Panc1 (cell line): Measurements from ENCODE around the gene WIPF2. TPM values are rescaled to one million over a fixed set of nuclear protein-coding genes. Genes with fewer than 3 reads are reported as not detected.

Experiments used
- ATAC-seq: fragments of 200-7000 bp; cut with Tn5 transposase; 2 replicates; pipeline ENCODE4 v1.9.1; 2020; ENCODE audit warnings: mild to moderate bottlenecking, moderate library complexity
- Bru-seq: library from RNA; stranded (reverse); fragments of 400-500 nt; gene quantifications from one replicate; lab custom pipeline; 2021; lab: Mats Ljungman, UMichigan
- BruChase-seq, 2 experiments: library from RNA; stranded (reverse); fragments of 400-500 nt; gene quantifications; one replicate each; lab custom pipeline; 2021; lab: Mats Ljungman, UMichigan
- BruUV-seq: library from RNA; stranded (reverse); fragments of 400-500 nt; replicated peaks from 2 replicates; lab custom pipeline; 2021; lab: Mats Ljungman, UMichigan
- CTCF ChIA-PET: fragments of 300-600 bp; sonication (Branson Sonifier 250); formaldehyde crosslinking; loops from one replicate; lab custom pipeline; 2022; ENCODE audit warnings: antibody characterized with exemption; lab: Charles Lee
- POLR2A ChIA-PET: fragments of 300-600 bp; sonication (Branson Sonifier 250); formaldehyde crosslinking; loops from one replicate; lab custom pipeline; 2022; ENCODE audit warnings: antibody characterized with exemption; lab: Charles Lee
- DNase-seq: peaks from one replicate; pipeline ENCODE4 v3.0.0-alpha.2; 2010; ENCODE audit warnings: low read depth, low spot score
- H3K27ac ChIP-seq: 2 replicates; pipeline ENCODE4 v1.5.1; 2011; ENCODE audit warnings: mild to moderate bottlenecking, low read length, inconsistent platforms
- H3K27me3 ChIP-seq: fragments of 200-500 bp; sonication (Bioruptor generic); 2 replicates; pipeline ENCODE4 v1.6.0; 2014; ENCODE audit warnings: low read length, inconsistent platforms; ENCODE audit not compliant: control insufficient read depth, insufficient read depth
- H3K36me3 ChIP-seq: fragments of 200-500 bp; sonication (Bioruptor generic); 2 replicates; pipeline ENCODE4 v1.5.1; 2014; ENCODE audit warnings: inconsistent platforms, mild to moderate bottlenecking, low read length, moderate library complexity; ENCODE audit not compliant: control insufficient read depth, insufficient read depth
- H3K4me1 ChIP-seq: 2 replicates; pipeline ENCODE4 v1.5.1; 2011; ENCODE audit warnings: inconsistent platforms, mild to moderate bottlenecking, low read length, moderate library complexity; ENCODE audit not compliant: control insufficient read depth, insufficient read depth
- H3K4me3 ChIP-seq, 2 experiments: 2 replicates each; pipeline ENCODE4 v1.5.1; 2011 to 2012; ENCODE audit warnings: low read depth in 2 of 2, low read length in 2 of 2, mild to moderate bottlenecking in 2 of 2, inconsistent platforms in 1 of 2, moderate library complexity in 1 of 2
- H3K9me3 ChIP-seq: fragments of 200-500 bp; sonication (Bioruptor generic); 2 replicates; pipeline ENCODE4 v1.5.1; 2014; ENCODE audit warnings: low read depth, mild to moderate bottlenecking, inconsistent platforms, low read length, moderate library complexity; ENCODE audit not compliant: control insufficient read depth, insufficient read depth
- CTCF ChIP-seq: fragments of 450-650 bp; IDR thresholded peaks from 2 replicates; pipeline ENCODE4 v1.5.1; 2017; ENCODE audit warnings: mild to moderate bottlenecking
- POLR2AphosphoS5 ChIP-seq: IDR thresholded peaks from 2 replicates; pipeline ENCODE4 v1.6.1; 2012; ENCODE audit warnings: mild to moderate bottlenecking, low read depth, low read length, moderate library complexity
- SIN3A ChIP-seq: IDR thresholded peaks from 2 replicates; pipeline ENCODE4 v1.6.1; 2012; ENCODE audit warnings: low read depth, mild to moderate bottlenecking, low read length, moderate library complexity, borderline replicate concordance; ENCODE audit not compliant: insufficient read depth
- TCF7L2 ChIP-seq: IDR thresholded peaks from 2 replicates; pipeline ENCODE4 v1.6.1; 2011; ENCODE audit warnings: mild to moderate bottlenecking, low read depth, low read length, inconsistent platforms
- in situ Hi-C: cut with HindIII; loops from 2 replicates; pipeline ENCODE4 v1.10.0; 2016; ENCODE audit warnings: low sequenced_read_pairs, low pct_unique_long_range_greater_than_20kb
- intact Hi-C: fragments of 100-400 bp; cut with micrococcal nuclease; formaldehyde crosslinking; loops from one replicate; pipeline ENCODE4 v1.10.0; 2022; ENCODE audit not compliant: unreplicated experiment
- long read RNA-seq: library from polyadenylated mRNA; unstranded; transcript quantifications from one replicate; pipeline ENCODE4 v2.0.0, GENCODE V29; 2021; ENCODE audit not compliant: unreplicated experiment
- polyA plus RNA-seq: library from polyadenylated mRNA; unstranded; fragments of >200 nt; gene quantifications from one replicate; pipeline ENCODE4 v1.2.1, GENCODE V29; 2012; ENCODE audit warnings: missing spikeins; ENCODE audit not compliant: insufficient read length
- total RNA-seq: library from RNA; stranded (reverse); gene quantifications from one replicate; pipeline ENCODE4 v1.2.1, GENCODE V29; 2021; ENCODE audit not compliant: unreplicated experiment
- TF ChIP-seq, protein P1 (sequence below), 2 experiments: IDR thresholded peaks; 2 replicates each; pipeline ENCODE4 v1.6.1; 2011 to 2012; ENCODE audit warnings: low read depth in 2 of 2, control low read depth in 1 of 2, low read length in 1 of 2, mild to moderate bottlenecking in 1 of 2, moderate library complexity in 1 of 2; ENCODE audit not compliant: insufficient read depth in 1 of 2

The WIPF2 gene
- total RNA-seq (45.9 TPM), Bru-seq, nascent RNA (percentile 87 among the genes with signal in this experiment), BruChase-seq, experiment 1, labeled RNA remaining after a 2-hour chase (percentile 94 among the genes with signal in this experiment), BruChase-seq, experiment 2, labeled RNA remaining after a 6-hour chase (percentile 91 among the genes with signal in this experiment)
- 33.6 TPM for polyA plus RNA-seq
- long read RNA-seq, full-length matches to known transcripts: 40 of 81 reads
- long read RNA-seq, partial matches to known transcripts: 9 of 81 reads
- long read RNA-seq, other reads (novel, unspliced or antisense): 32 of 81 reads

DNA sequence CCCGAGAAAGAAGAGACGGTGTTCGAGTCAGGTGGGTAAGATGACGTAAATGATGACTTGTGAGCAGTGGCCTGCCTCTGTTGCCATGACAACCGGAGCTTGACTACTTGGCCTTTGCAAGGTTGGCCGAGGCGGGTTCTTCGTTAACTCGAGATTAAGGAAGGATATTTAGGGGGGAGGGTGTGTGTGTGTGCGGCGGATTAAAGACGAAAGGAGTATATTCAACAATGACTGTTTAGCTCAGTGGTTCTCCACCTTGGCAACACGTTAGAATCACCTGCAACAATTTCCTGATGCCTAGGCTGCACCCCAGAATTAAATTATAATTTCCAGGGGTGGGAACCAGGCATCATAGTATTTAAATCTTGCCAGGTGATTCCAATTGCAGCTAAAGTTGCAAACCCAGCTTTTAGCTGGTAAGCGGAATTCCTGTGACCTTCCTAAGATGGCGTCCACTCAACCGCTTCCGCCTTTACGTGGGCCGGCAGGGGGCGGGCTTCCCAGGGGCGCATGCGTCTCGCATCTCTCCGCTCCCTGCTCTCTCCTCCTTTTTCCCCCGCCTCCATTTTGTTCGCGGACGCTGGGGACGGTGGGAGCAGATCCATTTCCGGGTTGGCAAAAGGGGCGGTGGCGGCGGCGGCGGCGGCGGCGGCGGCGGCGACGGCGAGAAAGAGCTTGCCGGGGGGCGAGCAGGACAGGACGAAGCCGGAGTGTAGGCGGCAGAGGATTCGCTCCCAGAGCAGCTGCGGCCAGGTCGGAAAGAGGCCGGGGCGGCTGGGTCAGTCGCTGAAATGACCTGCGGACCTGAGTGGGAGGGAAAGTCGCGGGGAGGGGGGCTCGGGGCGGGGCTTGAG is at the start of gene WIPF2:
Gene WIPF2, plus strand, starts transcription at position 565 of the 854 bp plus-strand sequence. CDS start 37,156 bp downstream, outside the sequence.
- intact Hi-C loops: no loop called here
- in situ Hi-C loops: no loop called here
- H3K27ac ChIP-seq: peak within 1 kb of the TSS; percentile 88
- CTCF ChIA-PET: interaction anchor here (0.6 to 1.8 kb wide), 10 partner anchors 13 to 201 kb away, joined by 3 to 8 read pairs (median 4); no protein-coding TSS in a partner anchor
- peak; percentile 69 for DNase-seq
- no peaks in the 10 kb centered on the region for H3K27me3 ChIP-seq
- H3K36me3 ChIP-seq: no peaks in the 10 kb centered on the region
- H3K9me3 ChIP-seq: no peaks in the 10 kb centered on the region
- no peaks in the 10 kb centered on the region for H3K4me1 ChIP-seq
- BruUV-seq: TSS peak; percentile 80
- TF ChIP-seq POLR2AphosphoS5: peak; percentile 80
- no peak for TF ChIP-seq TCF7L2
- POLR2A ChIA-PET: interaction anchor here (0.6 to 0.7 kb wide), 5 partner anchors 11 to 316 kb away, joined by 3 to 7 read pairs (median 3); no protein-coding TSS in a partner anchor
- peak within 1 kb of the TSS; percentile 68 to 70 for H3K4me3 ChIP-seq
- peak; percentile 99 for ATAC-seq

DNA sequence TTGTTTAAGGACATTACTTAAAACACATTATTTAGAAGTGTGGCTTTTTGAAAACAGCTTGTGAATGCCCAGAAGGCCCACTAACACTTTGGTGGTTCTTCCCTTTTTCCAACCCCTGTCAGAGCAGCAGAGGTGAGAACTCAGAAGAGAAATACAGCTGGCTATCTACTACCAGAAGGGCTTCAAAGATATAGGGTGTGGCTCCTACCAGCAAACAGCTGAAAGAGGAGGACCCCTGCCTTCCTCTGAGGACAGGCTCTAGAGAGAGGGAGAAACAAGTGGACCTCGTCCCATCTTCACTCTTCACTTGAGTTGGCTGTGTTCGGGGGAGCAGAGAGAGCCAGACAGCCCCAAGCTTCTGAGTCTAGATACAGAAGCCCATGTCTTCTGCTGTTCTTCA is 48.8 kb upstream of the WIPF2 start:
- ATAC-seq (no peak), DNase-seq (no peak)
- peaks cover 40% of the 10 kb centered on the region for H3K36me3 ChIP-seq
- H3K27me3 ChIP-seq: no peaks in the 10 kb centered on the region
- H3K4me1 ChIP-seq: no peaks in the 10 kb centered on the region
- intact Hi-C loops (no loop called here), in situ Hi-C loops (no loop called here)
- POLR2A ChIA-PET: interaction anchor here (0.5 kb wide), 1 partner anchor 46 kb away, joined by 13 read pairs; no protein-coding TSS in a partner anchor
- TF ChIP-seq POLR2AphosphoS5 (no peak), CTCF (no peak), TCF7L2 (no peak), SIN3A (no peak)
- TF ChIP-seq, protein P1, sequence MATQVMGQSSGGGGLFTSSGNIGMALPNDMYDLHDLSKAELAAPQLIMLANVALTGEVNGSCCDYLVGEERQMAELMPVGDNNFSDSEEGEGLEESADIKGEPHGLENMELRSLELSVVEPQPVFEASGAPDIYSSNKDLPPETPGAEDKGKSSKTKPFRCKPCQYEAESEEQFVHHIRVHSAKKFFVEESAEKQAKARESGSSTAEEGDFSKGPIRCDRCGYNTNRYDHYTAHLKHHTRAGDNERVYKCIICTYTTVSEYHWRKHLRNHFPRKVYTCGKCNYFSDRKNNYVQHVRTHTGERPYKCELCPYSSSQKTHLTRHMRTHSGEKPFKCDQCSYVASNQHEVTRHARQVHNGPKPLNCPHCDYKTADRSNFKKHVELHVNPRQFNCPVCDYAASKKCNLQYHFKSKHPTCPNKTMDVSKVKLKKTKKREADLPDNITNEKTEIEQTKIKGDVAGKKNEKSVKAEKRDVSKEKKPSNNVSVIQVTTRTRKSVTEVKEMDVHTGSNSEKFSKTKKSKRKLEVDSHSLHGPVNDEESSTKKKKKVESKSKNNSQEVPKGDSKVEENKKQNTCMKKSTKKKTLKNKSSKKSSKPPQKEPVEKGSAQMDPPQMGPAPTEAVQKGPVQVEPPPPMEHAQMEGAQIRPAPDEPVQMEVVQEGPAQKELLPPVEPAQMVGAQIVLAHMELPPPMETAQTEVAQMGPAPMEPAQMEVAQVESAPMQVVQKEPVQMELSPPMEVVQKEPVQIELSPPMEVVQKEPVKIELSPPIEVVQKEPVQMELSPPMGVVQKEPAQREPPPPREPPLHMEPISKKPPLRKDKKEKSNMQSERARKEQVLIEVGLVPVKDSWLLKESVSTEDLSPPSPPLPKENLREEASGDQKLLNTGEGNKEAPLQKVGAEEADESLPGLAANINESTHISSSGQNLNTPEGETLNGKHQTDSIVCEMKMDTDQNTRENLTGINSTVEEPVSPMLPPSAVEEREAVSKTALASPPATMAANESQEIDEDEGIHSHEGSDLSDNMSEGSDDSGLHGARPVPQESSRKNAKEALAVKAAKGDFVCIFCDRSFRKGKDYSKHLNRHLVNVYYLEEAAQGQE (IDR thresholded peaks at IDR 0.05; ENCODE audit: insufficient read depth in 1 of 2, low read depth in 2 of 2, low read length in 1 of 2): no peak
- no peaks in the 10 kb centered on the region for H3K9me3 ChIP-seq
- H3K27ac ChIP-seq: no peak overlapping the region
- H3K4me3 ChIP-seq: no peak overlapping the region
- CTCF ChIA-PET: no interaction called here
- BruUV-seq: no TSS peak
